Kidney (tissue), 14 donors: Measurements from ENCODE around the gene AUTS2. TPM values are rescaled to one million over a fixed set of nuclear protein-coding genes. Genes with fewer than 3 reads are reported as not detected.

ENCODE experiments used
- DNase-seq, 5 donors: peaks; one replicate each; pipeline ENCODE4 v3.0.0-alpha.2; 2013 to 2020
- FAIRE-seq: peaks from 2 replicates; lab custom pipeline; 2012; peaks lifted over from hg19 to GRCh38; lab: Jason Lieb, UNC
- H3K27ac ChIP-seq, 2 donors: one replicate each; pipeline ENCODE4 v1.7.0; 2013; ENCODE audit warnings: low read depth in 2 of 2, low read length in 2 of 2, inconsistent platforms in 1 of 2
- H3K27me3 ChIP-seq: one replicate; pipeline ENCODE4 v1.7.1; 2013; ENCODE audit warnings: low read length, inconsistent platforms; ENCODE audit not compliant: control insufficient read depth, insufficient read depth
- H3K36me3 ChIP-seq, 3 donors: one replicate each; pipeline versions ENCODE4 v1.7.0 to v1.7.1; 2013; ENCODE audit warnings: low read length in 3 of 3, control low read depth in 1 of 3, inconsistent platforms in 1 of 3; ENCODE audit not compliant: insufficient read depth in 3 of 3, control insufficient read depth in 2 of 3
- H3K4me1 ChIP-seq, 3 donors: one replicate each; pipeline versions ENCODE4 v1.7.0 to v1.7.1; 2013; ENCODE audit warnings: low read length in 3 of 3, inconsistent platforms in 1 of 3, low read depth in 1 of 3; ENCODE audit not compliant: control insufficient read depth in 2 of 3, insufficient read depth in 2 of 3
- H3K4me3 ChIP-seq, 3 donors: one replicate each; pipeline versions ENCODE4 v1.7.0 to v1.8.1; 2013; ENCODE audit warnings: low read length in 3 of 3, control low read depth in 1 of 3, inconsistent platforms in 1 of 3
- H3K9ac ChIP-seq, 3 donors: one replicate each; pipeline versions ENCODE4 v1.7.0 to v1.7.1; 2013; ENCODE audit warnings: low read length in 3 of 3, control low read depth in 1 of 3, inconsistent platforms in 1 of 3
- H3K9me3 ChIP-seq, 3 donors: one replicate each; pipeline versions ENCODE4 v1.7.0 to v1.7.1; 2013; ENCODE audit warnings: low read length in 3 of 3, control low read depth in 1 of 3, inconsistent platforms in 1 of 3; ENCODE audit not compliant: control insufficient read depth in 2 of 3, insufficient read depth in 1 of 3
- CTCF ChIP-seq: IDR thresholded peaks from 3 replicates; pipeline ENCODE4 v1.5.1; 2012; ENCODE audit warnings: mild to moderate bottlenecking, moderate library complexity, borderline replicate concordance; ENCODE audit not compliant: insufficient read depth; ENCODE audit errors: extremely low read depth
- intact Hi-C: fragments of 100-400 bp; cut with DNase I; formaldehyde crosslinking; loops from one replicate; pipeline ENCODE4 v1.11.1; 2022
- polyA plus RNA-seq: library from polyadenylated mRNA; stranded (reverse); fragments of 350-450 nt; fragmentation: Illumina TruSeq; extraction: RNeasy Lipid Tissue Mini Kit (QIAGEN cat#74804); gene quantifications from one replicate; pipeline ENCODE4 v1.2.3, GENCODE V29; 2014; ENCODE audit warnings: low read depth, low replicate concordance; ENCODE audit not compliant: insufficient read depth
- total RNA-seq: library from RNA; stranded (reverse); fragmentation: NEBNext Ultra II Directional; extraction: Animal tissue kit (Norgen Biotek cat#: 25700); gene quantifications from one replicate; pipeline ENCODE4 v1.2.1, GENCODE V29; 2021
- donor health status: control.
- donor health status: control.
- donor health status: control.
- donor health status: control.
- donor health status: control.
- donor health status: DM: yes; HTN: yes; CAD: no.
- donor health status: Normal renal cell carcinoma (clear cell type).

AUTS2 gene
- total and polyA plus RNA-seq, 2 donors from 2014 or later, result 5.2 to 33.8 TPM

GRCh38 chr7:70377957-70378356, 779.7 kb downstream of the AUTS2 start:
- Histone ChIP-seq H3K4me1 (no peaks in the 10 kb centered on the region), H3K27me3 (no peaks in the 10 kb centered on the region), H3K36me3 (no peaks in the 10 kb centered on the region), H3K9ac (no peak overlapping the region), H3K27ac (no peak overlapping the region), H3K4me3 (no peak overlapping the region), H3K9me3 (no peaks in the 10 kb centered on the region)
- intact Hi-C loops, result no loop called here
- FAIRE-seq (no peak), DNase-seq (no peak)
- TF ChIP-seq CTCF, result no peak

- FAIRE-seq, result no peak
- intact Hi-C loops, result no loop called here
Measured at GRCh38 chr7:70379210-70379609, 780.9 kb downstream of the AUTS2 start.

GRCh38 chr7:70380421-70381015, 782.2 kb downstream of the AUTS2 start:
- FAIRE-seq, result no peak
- Histone ChIP-seq H3K27ac (no peak overlapping the region), H3K4me3 (no peak overlapping the region), H3K9me3 (no peaks in the 10 kb centered on the region), H3K9ac (no peak overlapping the region), H3K27me3 (no peaks in the 10 kb centered on the region), H3K36me3 (no peaks in the 10 kb centered on the region), H3K4me1 (no peaks in the 10 kb centered on the region)
- no peak for DNase-seq
- no peak for TF ChIP-seq CTCF
- intact Hi-C loops, result no loop called here

More at GRCh38 chr7:70379210-70379609, 780.9 kb downstream of the AUTS2 start:
- no peak for DNase-seq
- Histone ChIP-seq H3K27me3 (no peaks in the 10 kb centered on the region), H3K9me3 (no peaks in the 10 kb centered on the region), H3K4me1 (no peaks in the 10 kb centered on the region), H3K36me3 (no peaks in the 10 kb centered on the region), H3K27ac (no peak overlapping the region), H3K9ac (no peak overlapping the region), H3K4me3 (no peak overlapping the region)
- no peak for TF ChIP-seq CTCF
